HepG2 (cell line): ENCODE data around the gene LAMA5. TPM values are rescaled to one million over a fixed set of nuclear protein-coding genes. Genes with fewer than 3 reads are reported as not detected.

ENCODE experiments used
- AKNA ChIP-seq: sonication (generic); formaldehyde crosslinking; IDR thresholded peaks from 2 replicates; pipeline ENCODE4 v1.4.0; 2020; ENCODE audit warnings: missing genetic modification reagents, borderline replicate concordance
- GATA4 ChIP-seq: sonication (generic); IDR thresholded peaks from 2 replicates; pipeline ENCODE4 v1.6.1; 2016; ENCODE audit warnings: antibody characterized with exemption, low read depth, borderline replicate concordance
- GTF3A ChIP-seq: sonication (generic); formaldehyde crosslinking; conservative IDR thresholded peaks from 2 replicates; pipeline ENCODE4 v1.4.0; 2020; ENCODE audit warnings: mild to moderate bottlenecking, missing genetic modification reagents
- HNRNPUL1 ChIP-seq: fragments of 200-400 bp; formaldehyde crosslinking; IDR thresholded peaks from 2 replicates; pipeline ENCODE4 v1.6.1; 2017; ENCODE audit warnings: low read depth, mild to moderate bottlenecking, low read length, moderate library complexity
- KDM2A ChIP-seq: sonication (generic); formaldehyde crosslinking; IDR thresholded peaks from 2 replicates; pipeline ENCODE4 v1.4.0; 2020; ENCODE audit warnings: low read depth, missing genetic modification reagents, borderline replicate concordance
- KDM6A ChIP-seq: IDR thresholded peaks from 2 replicates; pipeline ENCODE4 v1.6.1; 2016; ENCODE audit warnings: low read depth
- MIXL1 ChIP-seq: IDR thresholded peaks from 2 replicates; pipeline ENCODE4 v1.6.1; 2016
- NFKB2 ChIP-seq: sonication (generic); formaldehyde crosslinking; IDR thresholded peaks from 2 replicates; pipeline ENCODE4 v1.4.0; 2020; ENCODE audit warnings: missing genetic modification reagents, borderline replicate concordance
- PREB ChIP-seq: sonication (generic); formaldehyde crosslinking; IDR thresholded peaks from 2 replicates; pipeline ENCODE4 v1.4.0; 2020; ENCODE audit warnings: missing genetic modification reagents
- PTBP1 ChIP-seq: fragments of 200-400 bp; formaldehyde crosslinking; IDR thresholded peaks from 2 replicates; pipeline ENCODE4 v1.6.1; 2018; ENCODE audit warnings: low read length, low read depth; ENCODE audit not compliant: poor library complexity, severe bottlenecking
- RNF219 ChIP-seq: sonication (generic); formaldehyde crosslinking; IDR thresholded peaks from 2 replicates; pipeline ENCODE4 v1.5.0; 2020; ENCODE audit warnings: mild to moderate bottlenecking, missing genetic modification reagents
- SIX1 ChIP-seq: sonication (generic); formaldehyde crosslinking; IDR thresholded peaks from 2 replicates; pipeline ENCODE4 v1.4.0; 2020; ENCODE audit warnings: missing genetic modification reagents, borderline replicate concordance
- SP4 ChIP-seq: sonication (generic); formaldehyde crosslinking; IDR thresholded peaks from 2 replicates; pipeline ENCODE4 v1.8.1; 2023; ENCODE audit warnings: mild to moderate bottlenecking, missing genetic modification reagents
- ZBTB34 ChIP-seq: sonication (generic); formaldehyde crosslinking; IDR thresholded peaks from 2 replicates; pipeline ENCODE4 v1.8.0; 2022; ENCODE audit warnings: mild to moderate bottlenecking, missing genetic modification reagents
- ZMAT3 ChIP-seq: sonication (generic); formaldehyde crosslinking; conservative IDR thresholded peaks from 2 replicates; pipeline ENCODE4 v1.7.0; 2021; ENCODE audit warnings: missing genetic modification reagents
- ZMYM4 ChIP-seq: sonication (generic); formaldehyde crosslinking; IDR thresholded peaks from 2 replicates; pipeline ENCODE4 v1.8.1; 2023; ENCODE audit warnings: mild to moderate bottlenecking, missing genetic modification reagents
- polyA plus RNA-seq, 8 experiments: library from polyadenylated mRNA; depleted of rRNA in 3 of 8; stranded (reverse) in 7 of 8; unstranded in 1 of 8; fragments of >200 nt; fragmentation: Illumina TruSeq in 4 of 8; extraction: Trizol in 4 of 8; gene quantifications; 2 replicates each; pipeline versions ENCODE4 v1.2.1 to v1.2.3, GENCODE V29; 2011 to 2016; ENCODE audit warnings: low read depth in 4 of 8, missing spikeins in 1 of 8, mixed read lengths in 1 of 8; ENCODE audit not compliant: insufficient read depth in 1 of 8
- total RNA-seq, 5 experiments: library from RNA; depleted of rRNA; stranded (reverse); fragments of >200 nt; fragmentation: Illumina TruSeq; extraction: Trizol; gene quantifications; 2 replicates each; pipeline ENCODE4 v1.2.3, GENCODE V29; 2016; ENCODE audit warnings: low read depth in 1 of 5
- TF ChIP-seq, protein P1 (sequence below): sonication (generic); formaldehyde crosslinking; IDR thresholded peaks from 2 replicates; pipeline ENCODE4 v1.5.1; 2020; ENCODE audit warnings: missing genetic modification reagents, mild to moderate bottlenecking, borderline replicate concordance

LAMA5 gene
- total and polyA plus RNA-seq, 2 of the 13 experiments (the other 11 are each of a cell fraction or from before 2014, with no cell fraction given) = 21.0 to 44.7 TPM

GRCh38 chr20:62376112-62377063 lies 9.3 kb upstream of the LAMA5 start (continued):
- peak; percentile 55; the same call in 1 of the 2 replicates for TF ChIP-seq SP4 (CRISPR knock-in tag)
- peak; percentile 94 for TF ChIP-seq KDM2A
- TF ChIP-seq NFKB2 (CRISPR knock-in tag) = peak; percentile 96; the same call in 1 of the 2 replicates
- no peak for TF ChIP-seq HNRNPUL1
- peak; percentile 31; the same call in 1 of the 2 replicates for TF ChIP-seq SIX1 (CRISPR knock-in tag)
- TF ChIP-seq GTF3A (CRISPR knock-in tag) = peak; percentile 87; the same call in 1 of the 2 replicates
- peak; percentile 31 for TF ChIP-seq PTBP1
- 0 out of 2 replicates have a peak, but pooled peaks have one; percentile 79 for TF ChIP-seq ZMAT3 (CRISPR knock-in tag)
- TF ChIP-seq RNF219 (CRISPR knock-in tag) = no peak
- peak; percentile 37; the same call in 1 of the 2 replicates for TF ChIP-seq ZMYM4 (CRISPR knock-in tag)
- peak; percentile 50; the same call in 1 of the 2 replicates for TF ChIP-seq MIXL1 (CRISPR knock-in tag)
- 0 out of 2 replicates have a peak, but pooled peaks have one; percentile 40 for TF ChIP-seq PREB (CRISPR knock-in tag)
- TF ChIP-seq ZBTB34 (CRISPR knock-in tag) = peak; percentile 96
- TF ChIP-seq, protein P1, sequence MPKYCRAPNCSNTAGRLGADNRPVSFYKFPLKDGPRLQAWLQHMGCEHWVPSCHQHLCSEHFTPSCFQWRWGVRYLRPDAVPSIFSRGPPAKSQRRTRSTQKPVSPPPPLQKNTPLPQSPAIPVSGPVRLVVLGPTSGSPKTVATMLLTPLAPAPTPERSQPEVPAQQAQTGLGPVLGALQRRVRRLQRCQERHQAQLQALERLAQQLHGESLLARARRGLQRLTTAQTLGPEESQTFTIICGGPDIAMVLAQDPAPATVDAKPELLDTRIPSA = no peak
- peak; percentile 63; the same call in 1 of the 2 replicates for TF ChIP-seq GATA4
- TF ChIP-seq AKNA (CRISPR knock-in tag) = 0 out of 2 replicates have a peak, but pooled peaks have one; percentile 49
- TF ChIP-seq KDM6A (CRISPR knock-in tag) = no peak
